Astrocyte (in vitro differentiated cells and primary cell): ENCODE measurements around the gene KDM1B. TPM values are rescaled to one million over a fixed set of nuclear protein-coding genes. Genes with fewer than 3 reads are reported as not detected.

Experiments
- DNase-seq: peaks from one replicate; pipeline ENCODE4 v3.0.0-alpha.2; 2010; ENCODE audit warnings: low read depth
- FAIRE-seq: peaks from 2 replicates; lab custom pipeline; 2011; peaks lifted over from hg19 to GRCh38; lab: Jason Lieb, UNC
- H2AFZ ChIP-seq: 2 replicates; pipeline ENCODE4 v1.6.0; 2012; ENCODE audit warnings: low read depth, low read length, inconsistent platforms
- H3K27ac ChIP-seq: 2 replicates; pipeline ENCODE4 v1.5.1; 2011; ENCODE audit warnings: low read depth, low read length, inconsistent platforms
- H3K27me3 ChIP-seq: 2 replicates; pipeline ENCODE4 v1.6.0; 2011; ENCODE audit warnings: low read length, inconsistent platforms; ENCODE audit not compliant: insufficient read depth
- H3K36me3 ChIP-seq: 2 replicates; pipeline ENCODE4 v1.5.1; 2011; ENCODE audit warnings: low read length, inconsistent platforms; ENCODE audit not compliant: insufficient read depth
- H3K4me1 ChIP-seq: 2 replicates; pipeline ENCODE4 v1.5.1; 2011; ENCODE audit warnings: low read length, inconsistent platforms; ENCODE audit not compliant: insufficient read depth
- H3K4me2 ChIP-seq: 2 replicates; pipeline ENCODE4 v1.6.0; 2012; ENCODE audit warnings: low read length, inconsistent platforms
- H3K4me3 ChIP-seq: 2 replicates; pipeline ENCODE4 v1.5.1; 2011; ENCODE audit warnings: low read depth, mild to moderate bottlenecking, low read length, inconsistent platforms; ENCODE audit not compliant: insufficient read depth
- H3K79me2 ChIP-seq: 2 replicates; pipeline ENCODE4 v1.6.0; 2012; ENCODE audit warnings: mild to moderate bottlenecking, low read length, inconsistent platforms; ENCODE audit not compliant: insufficient read depth
- H3K9ac ChIP-seq: 2 replicates; pipeline ENCODE4 v1.6.0; 2012; ENCODE audit warnings: mild to moderate bottlenecking, low read length, inconsistent platforms
- H3K9me3 ChIP-seq: 2 replicates; pipeline ENCODE4 v1.5.1; 2012; ENCODE audit warnings: low read depth, mild to moderate bottlenecking, low read length, inconsistent platforms; ENCODE audit not compliant: insufficient read depth
- H4K20me1 ChIP-seq: 2 replicates; pipeline ENCODE4 v1.6.0; 2012; ENCODE audit warnings: low read length, inconsistent platforms; ENCODE audit not compliant: insufficient read depth
- H3K27ac Mint-ChIP-seq: one replicate; pipeline ENCODE4 v1.8.0; 2021; ENCODE audit warnings: mild to moderate bottlenecking, mixed read lengths; ENCODE audit not compliant: unreplicated experiment
- H3K27me3 Mint-ChIP-seq: one replicate; pipeline ENCODE4 v1.8.0; 2021; ENCODE audit warnings: low read depth, mixed read lengths; ENCODE audit not compliant: unreplicated experiment
- H3K36me3 Mint-ChIP-seq: one replicate; pipeline ENCODE4 v1.8.0; 2021; ENCODE audit warnings: low read depth, mixed read lengths; ENCODE audit not compliant: unreplicated experiment
- H3K4me1 Mint-ChIP-seq: one replicate; pipeline ENCODE4 v1.8.0; 2021; ENCODE audit warnings: low read depth, mixed read lengths; ENCODE audit not compliant: unreplicated experiment
- H3K4me3 Mint-ChIP-seq: one replicate; pipeline ENCODE4 v1.8.0; 2021; ENCODE audit warnings: mild to moderate bottlenecking, moderate library complexity, mixed read lengths; ENCODE audit not compliant: unreplicated experiment
- H3K9me3 Mint-ChIP-seq: one replicate; pipeline ENCODE4 v1.8.0; 2021; ENCODE audit warnings: mild to moderate bottlenecking, mixed read lengths; ENCODE audit not compliant: unreplicated experiment
- CTCF ChIP-seq: IDR thresholded peaks from 2 replicates; pipeline ENCODE4 v1.5.1; 2011; ENCODE audit warnings: low read depth, mild to moderate bottlenecking, inconsistent platforms, low read length, moderate library complexity; ENCODE audit not compliant: insufficient read depth
- EZH2 ChIP-seq: IDR thresholded peaks from 2 replicates; pipeline ENCODE4 v1.6.1; 2012; ENCODE audit warnings: mild to moderate bottlenecking, low read length, inconsistent platforms; ENCODE audit not compliant: insufficient read depth
- total RNA-seq: library from RNA; stranded (reverse); gene quantifications from 2 replicates; pipeline ENCODE4 v1.2.1, GENCODE V29; 2021

KDM1B gene
- total RNA-seq, 1 donor from 2014 or later: 16.5 TPM

GRCh38 chr6:18132346-18132745 lies 22.9 kb upstream of the KDM1B start:
- Histone ChIP-seq H3K27me3 (no peaks in the 10 kb centered on the region), H4K20me1 (peaks cover 4% of the 10 kb centered on the region), H3K36me3 (peaks cover 15% of the 10 kb centered on the region), H3K27ac (no peak overlapping the region), H3K4me1 (no peaks in the 10 kb centered on the region), H2AFZ (no peak overlapping the region), H3K9me3 (no peaks in the 10 kb centered on the region), H3K9ac (no peak overlapping the region), H3K4me2 (no peak overlapping the region), H3K79me2 (no peaks in the 10 kb centered on the region), H3K4me3 (no peak overlapping the region)
- FAIRE-seq: no peak
- no peaks in the 10 kb centered on the region for H3K27me3 Mint-ChIP-seq
- no peaks in the 10 kb centered on the region for H3K9me3 Mint-ChIP-seq
- no peak overlapping the region for H3K4me3 Mint-ChIP-seq
- H3K36me3 Mint-ChIP-seq: peaks cover 10% of the 10 kb centered on the region
- no peak for TF ChIP-seq CTCF
- TF ChIP-seq EZH2: no peak
- no peaks in the 10 kb centered on the region for H3K4me1 Mint-ChIP-seq
- H3K27ac Mint-ChIP-seq: no peak overlapping the region
- no peak for DNase-seq

- no peak overlapping the region for H3K9ac ChIP-seq
- H3K4me1 Mint-ChIP-seq: no peaks in the 10 kb centered on the region
- no peaks in the 10 kb centered on the region for H3K9me3 Mint-ChIP-seq
- H3K9me3 ChIP-seq: no peaks in the 10 kb centered on the region
- H3K4me3 ChIP-seq: no peak overlapping the region
- H3K36me3 Mint-ChIP-seq: peaks cover 11% of the 10 kb centered on the region
- DNase-seq (no peak), FAIRE-seq (no peak)
- no peak overlapping the region for H3K27ac ChIP-seq
- TF ChIP-seq EZH2 (no peak), CTCF (no peak)
- no peaks in the 10 kb centered on the region for H3K79me2 ChIP-seq
- H3K27ac Mint-ChIP-seq: no peak overlapping the region
- no peaks in the 10 kb centered on the region for H3K27me3 ChIP-seq
- H2AFZ ChIP-seq: no peak overlapping the region
- H3K4me3 Mint-ChIP-seq: no peak overlapping the region
- peaks cover 13% of the 10 kb centered on the region for H3K36me3 ChIP-seq
- peaks cover 4% of the 10 kb centered on the region for H4K20me1 ChIP-seq
- H3K4me1 ChIP-seq: no peaks in the 10 kb centered on the region
- H3K4me2 ChIP-seq: no peak overlapping the region
- H3K27me3 Mint-ChIP-seq: no peaks in the 10 kb centered on the region
Observed at GRCh38 chr6:18135171-18135570, 20.1 kb upstream of the KDM1B start.

- Histone ChIP-seq H2AFZ (no peak overlapping the region), H3K4me2 (no peak overlapping the region), H3K27me3 (no peaks in the 10 kb centered on the region), H3K36me3 (peaks cover 13% of the 10 kb centered on the region), H3K9ac (no peak overlapping the region), H3K4me1 (no peaks in the 10 kb centered on the region), H3K9me3 (no peaks in the 10 kb centered on the region), H3K4me3 (no peak overlapping the region), H3K79me2 (no peaks in the 10 kb centered on the region), H3K27ac (no peak overlapping the region), H4K20me1 (peaks cover 4% of the 10 kb centered on the region)
- FAIRE-seq (no peak), DNase-seq (no peak)
- Mint-ChIP-seq H3K9me3 (no peaks in the 10 kb centered on the region), H3K27me3 (no peaks in the 10 kb centered on the region), H3K27ac (no peak overlapping the region), H3K4me3 (no peak overlapping the region), H3K4me1 (no peaks in the 10 kb centered on the region), H3K36me3 (peaks cover 11% of the 10 kb centered on the region)
- no peak for TF ChIP-seq CTCF
- no peak for TF ChIP-seq EZH2
Observed at GRCh38 chr6:18136260-18136659, 19.0 kb upstream of the KDM1B start.
